H1 (cell line): ENCODE measurements around the gene ZSCAN30. TPM values are rescaled to one million over a fixed set of nuclear protein-coding genes. Genes with fewer than 3 reads are reported as not detected.
A peak's percentile ranks its signal among the peaks of the same experiment; 100 is the strongest.

Experiments
- CTCF ChIA-PET: fragments of 300-600 bp; sonication (Branson Sonifier 250); formaldehyde crosslinking; loops from one replicate; lab custom pipeline; 2021; ENCODE audit not compliant: partially characterized antibody; lab: Charles Lee
- POLR2A ChIA-PET: fragments of 300-600 bp; sonication (Branson Sonifier 250); formaldehyde crosslinking; loops from one replicate; lab custom pipeline; 2021; ENCODE audit warnings: inconsistent platforms; ENCODE audit not compliant: partially characterized antibody; lab: Charles Lee
- DNase-seq, 2 experiments: peaks; one replicate each; pipeline versions ENCODE4 v3.0.0 to v3.0.0-alpha.2; 2010 to 2022; ENCODE audit warnings: low spot score in 2 of 2, low read depth in 1 of 2, mixed read lengths in 1 of 2
- FAIRE-seq: peaks from 2 replicates; lab custom pipeline; 2011; peaks lifted over from hg19 to GRCh38; lab: Jason Lieb, UNC
- H2AFZ ChIP-seq: 2 replicates; pipeline ENCODE4 v1.8.1; 2012; ENCODE audit warnings: low read length, inconsistent platforms
- H2AK5ac ChIP-seq: 2 replicates; pipeline ENCODE4 v1.6.1; 2013; ENCODE audit warnings: low read depth, low read length
- H2BK120ac ChIP-seq: replicated peaks from 2 replicates; pipeline ENCODE3; 2013; ENCODE audit warnings: low read depth, low read length, inconsistent platforms
- H2BK12ac ChIP-seq: 2 replicates; pipeline ENCODE4 v1.6.1; 2013; ENCODE audit warnings: low read depth, low read length
- H2BK15ac ChIP-seq: 2 replicates; pipeline ENCODE4 v1.6.1; 2013; ENCODE audit warnings: low read length
- H2BK20ac ChIP-seq: 2 replicates; pipeline ENCODE4 v1.6.1; 2013; ENCODE audit warnings: low read length
- H2BK5ac ChIP-seq: 2 replicates; pipeline ENCODE4 v1.6.1; 2013; ENCODE audit warnings: low read depth, low read length
- H3K14ac ChIP-seq: 2 replicates; pipeline ENCODE4 v1.6.1; 2013; ENCODE audit warnings: inconsistent platforms; ENCODE audit not compliant: insufficient read length
- H3K18ac ChIP-seq: 2 replicates; pipeline ENCODE4 v1.6.1; 2013; ENCODE audit warnings: low read length; ENCODE audit errors: extremely low read depth
- H3K23ac ChIP-seq: 2 replicates; pipeline ENCODE4 v1.6.1; 2013; ENCODE audit warnings: inconsistent platforms; ENCODE audit not compliant: insufficient read length
- H3K23me2 ChIP-seq: 2 replicates; pipeline ENCODE4 v1.6.1; 2013; ENCODE audit warnings: low read depth, low read length
- H3K27ac ChIP-seq: 2 replicates; pipeline ENCODE4 v1.6.1; 2011; ENCODE audit warnings: low read depth, low read length, inconsistent platforms
- H3K27me3 ChIP-seq, 4 experiments: replicated peaks in 1 of 4; 1 replicate in 1 of 4; 2 replicates in 3 of 4; pipeline versions ENCODE4 v1.6.1 to v1.8.1; 2011 to 2013; ENCODE audit warnings: low read length in 3 of 4, mild to moderate bottlenecking in 3 of 4, inconsistent platforms in 2 of 4, mixed read lengths in 2 of 4, moderate library complexity in 1 of 4; ENCODE audit not compliant: control insufficient read depth in 3 of 4, insufficient read depth in 3 of 4; ENCODE audit errors: extremely low read depth in 1 of 4
- H3K36me3 ChIP-seq, 4 experiments: 2 replicates each; pipeline versions ENCODE4 v1.6.1 to v1.8.1; 2011 to 2013; ENCODE audit warnings: mild to moderate bottlenecking in 4 of 4, low read length in 3 of 4, moderate library complexity in 2 of 4, control low read depth in 1 of 4, inconsistent platforms in 1 of 4; ENCODE audit not compliant: insufficient read depth in 4 of 4, control insufficient read depth in 2 of 4
- H3K4ac ChIP-seq: replicated peaks from 2 replicates; pipeline ENCODE3; 2013; ENCODE audit warnings: low read length, low read depth, mixed read lengths, inconsistent platforms; ENCODE audit not compliant: insufficient read length
- H3K4me1 ChIP-seq, 4 experiments: replicated peaks in 1 of 4; 1 replicate in 1 of 4; 2 replicates in 3 of 4; pipeline versions ENCODE4 v1.6.1 to v1.8.1; 2011 to 2013; ENCODE audit warnings: low read length in 3 of 4, inconsistent platforms in 2 of 4, mixed read lengths in 1 of 4; ENCODE audit not compliant: insufficient read depth in 4 of 4, control insufficient read depth in 3 of 4
- H3K4me2 ChIP-seq, 2 experiments: 2 replicates each; pipeline versions ENCODE4 v1.6.1 to v1.8.1; 2011 to 2013; ENCODE audit warnings: low read depth in 2 of 2, low read length in 2 of 2, control low read depth in 1 of 2, inconsistent platforms in 1 of 2, mild to moderate bottlenecking in 1 of 2; ENCODE audit not compliant: insufficient read depth in 1 of 2
- H3K4me3 ChIP-seq, 4 experiments: fragments of 200-600, 300-600 bp in 1 of 4; sonication (generic), shearing (Covaris generic), sonication (Bioruptor Twin) in 1 of 4; 2 replicates each; pipeline versions ENCODE4 v1.5.1 to v1.8.1; 2011 to 2016; ENCODE audit warnings: low read length in 4 of 4, low read depth in 3 of 4, control low read depth in 2 of 4, inconsistent platforms in 2 of 4, mild to moderate bottlenecking in 2 of 4, mixed read lengths in 1 of 4, moderate library complexity in 1 of 4; ENCODE audit not compliant: insufficient read depth in 2 of 4; ENCODE audit errors: extremely low read depth in 1 of 4
- H3K56ac ChIP-seq: replicated peaks from 2 replicates; pipeline ENCODE3; 2013; ENCODE audit warnings: low read depth, mild to moderate bottlenecking, mixed read lengths, low read length, inconsistent platforms; ENCODE audit not compliant: insufficient read length
- H3K79me1 ChIP-seq: 2 replicates; pipeline ENCODE4 v1.6.1; 2013; ENCODE audit warnings: low read depth, low read length, control low read depth
- H3K79me2 ChIP-seq, 2 experiments: 2 replicates each; pipeline versions ENCODE4 v1.6.1 to v1.8.1; 2012 to 2013; ENCODE audit warnings: low read length in 2 of 2, mild to moderate bottlenecking in 2 of 2, inconsistent platforms in 1 of 2; ENCODE audit not compliant: insufficient read depth in 2 of 2, control insufficient read depth in 1 of 2
- H3K9ac ChIP-seq, 4 experiments: replicated peaks in 1 of 4; 1 replicate in 1 of 4; 2 replicates in 3 of 4; pipeline versions ENCODE4 v1.6.1 to v1.8.1; 2011 to 2013; ENCODE audit warnings: low read depth in 3 of 4, low read length in 3 of 4, control low read depth in 2 of 4, mild to moderate bottlenecking in 2 of 4, moderate library complexity in 2 of 4, inconsistent platforms in 1 of 4; ENCODE audit errors: extremely low read depth in 1 of 4
- H3K9me3 ChIP-seq, 2 experiments: 2 replicates each; pipeline versions ENCODE4 v1.6.1 to v1.8.1; 2012 to 2013; ENCODE audit warnings: mild to moderate bottlenecking in 2 of 2, moderate library complexity in 2 of 2, control low read depth in 1 of 2, inconsistent platforms in 1 of 2, low read depth in 1 of 2, low read length in 1 of 2, mixed read lengths in 1 of 2; ENCODE audit not compliant: insufficient read depth in 2 of 2
- H4K20me1 ChIP-seq, 2 experiments: replicated peaks in 1 of 2; 2 replicates each; pipeline versions ENCODE3 to v1.8.1; 2011 to 2013; ENCODE audit warnings: inconsistent platforms in 2 of 2, low read length in 2 of 2, mild to moderate bottlenecking in 1 of 2; ENCODE audit not compliant: insufficient read depth in 2 of 2, control insufficient read depth in 1 of 2
- H4K5ac ChIP-seq: 2 replicates; pipeline ENCODE4 v1.6.1; 2013; ENCODE audit warnings: low read length, low read depth, mixed read lengths, inconsistent platforms; ENCODE audit not compliant: insufficient read length
- H4K8ac ChIP-seq: 2 replicates; pipeline ENCODE4 v1.8.0; 2013; ENCODE audit warnings: mild to moderate bottlenecking, moderate library complexity, low read length, inconsistent platforms; ENCODE audit not compliant: insufficient read depth; ENCODE audit errors: extremely low read depth
- H4K91ac ChIP-seq: replicated peaks from 2 replicates; pipeline ENCODE3; 2013; ENCODE audit warnings: low read length, mixed read lengths, inconsistent platforms; ENCODE audit not compliant: insufficient read length
- CREB1 ChIP-seq: IDR thresholded peaks from 2 replicates; pipeline ENCODE4 v1.6.1; 2012; ENCODE audit warnings: inconsistent platforms
- CTBP2 ChIP-seq: IDR thresholded peaks from 2 replicates; pipeline ENCODE4 v1.7.0; 2011; ENCODE audit warnings: borderline replicate concordance, mild to moderate bottlenecking, moderate library complexity, mixed read lengths, low read length; ENCODE audit not compliant: insufficient read depth, insufficient read length
- EP300 ChIP-seq, 2 experiments: IDR thresholded peaks; 1 replicate in 1 of 2; 2 replicates in 1 of 2; pipeline ENCODE4 v1.6.1; 2011 to 2012; ENCODE audit warnings: low read depth in 2 of 2, low read length in 2 of 2, mild to moderate bottlenecking in 2 of 2, borderline replicate concordance in 1 of 2, inconsistent platforms in 1 of 2, moderate library complexity in 1 of 2
- GTF2F1 ChIP-seq: IDR thresholded peaks from 2 replicates; pipeline ENCODE4 v1.6.1; 2012; ENCODE audit warnings: low read depth, low read length, improper control_type of control experiment, borderline replicate concordance
- HDAC6 ChIP-seq: IDR thresholded peaks from one replicate; pipeline ENCODE4 v1.7.1; 2012; ENCODE audit warnings: low read depth, mild to moderate bottlenecking, inconsistent platforms, low read length, moderate library complexity
- JUND ChIP-seq: IDR thresholded peaks from 2 replicates; pipeline ENCODE4 v1.6.1; 2011; ENCODE audit warnings: mild to moderate bottlenecking, improper control_type of control experiment, low read length
- POU5F1 ChIP-seq: IDR thresholded peaks from 2 replicates; pipeline ENCODE4 v1.6.1; 2011; ENCODE audit warnings: low read depth, mild to moderate bottlenecking, low read length, moderate library complexity
- RXRA ChIP-seq: IDR thresholded peaks from 2 replicates; pipeline ENCODE4 v1.6.1; 2011; ENCODE audit warnings: low read depth, mild to moderate bottlenecking, low read length, moderate library complexity; ENCODE audit not compliant: insufficient read depth
- SAP30 ChIP-seq: fragments of 300-600 bp; sonication (generic); IDR thresholded peaks from 2 replicates; pipeline ENCODE4 v1.7.1; 2012; ENCODE audit warnings: low read length, moderate library complexity, mild to moderate bottlenecking, inconsistent platforms; ENCODE audit not compliant: insufficient read depth, insufficient replicate concordance
- SIN3A ChIP-seq, 2 experiments: IDR thresholded peaks in 1 of 2; conservative IDR thresholded peaks in 1 of 2; 2 replicates each; pipeline ENCODE4 v1.6.1; 2011 to 2012; ENCODE audit warnings: low read length in 2 of 2, improper control_type of control experiment in 1 of 2, low read depth in 1 of 2, mild to moderate bottlenecking in 1 of 2
- SP1 ChIP-seq: IDR thresholded peaks from 2 replicates; pipeline ENCODE4 v1.6.1; 2011; ENCODE audit warnings: low read depth, low read length
- TAF1 ChIP-seq: IDR thresholded peaks from 2 replicates; pipeline ENCODE4 v1.6.1; 2011; ENCODE audit warnings: mild to moderate bottlenecking, low read depth, low read length
- WGBS, 2 experiments: shearing (Covaris generic) in 1 of 2; methylation state at CpG; one replicate each; pipeline versions ENCODE4 v1.1.6 to v1.1.7; 2013 to 2015; ENCODE audit warnings: low lambda C conversion rate in 2 of 2, mixed read lengths in 2 of 2, inconsistent platforms in 1 of 2, low coverage in 1 of 2, missing lambda C conversion rate in 1 of 2; ENCODE audit not compliant: insufficient replicate concordance in 2 of 2, insufficient coverage in 1 of 2, insufficient read length in 1 of 2; ENCODE audit errors: extremely low coverage in 1 of 2, missing lambda C conversion rate in 1 of 2; 5-methylcytosine and 5-hydroxymethylcytosine counted together
- polyA plus RNA-seq, 7 experiments: library from polyadenylated mRNA; depleted of rRNA in 3 of 7; stranded (reverse) in 5 of 7; unstranded in 2 of 7; fragments of >200 nt in 5 of 7; fragments of 200-250 nt in 2 of 7; gene quantifications; 1 replicate in 5 of 7; 2 replicates in 1 of 7; 4 replicates in 1 of 7; pipeline versions ENCODE4 v1.2.1 to v1.2.3, GENCODE V29; 2011 to 2013; ENCODE audit warnings: missing spikeins in 2 of 7, mixed read lengths in 2 of 7
- total RNA-seq: library from RNA; stranded (reverse); fragmentation: NEBNext Ultra II Directional; extraction: Animal tissue kit (Norgen Biotek cat#: 25700); gene quantifications from 2 replicates; pipeline ENCODE4 v1.2.1, GENCODE V29; 2021

The ZSCAN30 gene
- total and polyA plus RNA-seq, 2 of the 8 experiments (the other 6 are each of a cell fraction or from before 2014, with no cell fraction given) = 4.4 to 10.3 TPM

DNA sequence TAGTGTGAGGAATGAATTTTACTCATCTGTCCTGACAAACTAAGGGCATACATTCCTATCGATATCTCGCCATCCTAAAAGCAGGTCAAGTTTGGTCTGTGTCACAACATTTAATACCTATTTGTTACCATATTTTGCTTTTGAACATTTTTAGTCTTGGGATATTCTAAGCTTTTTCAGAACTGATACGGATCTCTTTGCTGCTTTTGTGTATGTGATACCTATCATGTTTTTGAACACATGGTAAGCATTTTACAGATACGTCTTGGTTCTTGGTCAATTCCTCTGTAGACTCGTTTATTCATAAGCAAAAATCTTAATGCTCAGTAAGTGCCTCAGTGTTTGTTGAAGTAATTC lies 48.6 kb downstream of the ZSCAN30 start:
- Histone ChIP-seq H4K91ac (no peak overlapping the region), H3K56ac (no peak overlapping the region), H2BK5ac (0 out of 2 replicates have a peak overlapping the region, but pooled peaks have one; percentile 5), H4K20me1 (no peaks in the 10 kb centered on the region), H3K27me3 (no peaks in the 10 kb centered on the region), H3K27ac (peak overlapping the region; percentile 91), H2AK5ac (no peak overlapping the region), H3K23me2 (peaks cover 3% of the 10 kb centered on the region; the same call in 1 of the 2 replicates), H3K9me3 (no peaks in the 10 kb centered on the region), H2BK20ac (no peak overlapping the region), H3K4me1 (peaks cover 0 to 3% (median 0%) of the 10 kb centered on the region in 4 experiments; a peak in 2 of 7 replicates), H3K4ac (no peak overlapping the region), H3K79me1 (0 out of 2 replicates have a peak, but pooled peaks cover 3% of the 10 kb centered on the region), H2BK12ac (no peak overlapping the region), H3K9ac (peak overlapping the region; percentile 72 to 99 (median 90)), H4K5ac (peak overlapping the region; percentile 61), H3K79me2 (peaks cover 3 to 29% of the 10 kb centered on the region in 2 experiments), H2BK120ac (no peak overlapping the region), H2AFZ (0 out of 2 replicates have a peak overlapping the region, but pooled peaks have one; percentile 9), H2BK15ac (no peak overlapping the region), H3K36me3 (peaks cover 28 to 45% (median 41%) of the 10 kb centered on the region in 4 experiments), H3K18ac (no peak overlapping the region), H3K4me3 (peak overlapping the region; percentile 26 to 78 (median 74)), H3K14ac (no peak overlapping the region), H4K8ac (no peak overlapping the region), H3K4me2 (peak overlapping the region; percentile 76 to 80), H3K23ac (no peak overlapping the region)
- FAIRE-seq = peak; percentile 28
- TF ChIP-seq GTF2F1 (no peak), TAF1 (no peak), POU5F1 (no peak), CTBP2 (no peak), RXRA (no peak), JUND (no peak), EP300 (IDR thresholded peaks at IDR 0.05; ENCODE audit: borderline replicate concordance in 1 of 2, low read depth in 2 of 2, low read length in 2 of 2) (no peak), SIN3A (conservative IDR thresholded peaks at IDR 0.05 in 1 of 2, IDR thresholded peaks at IDR 0.05 in 1 of 2; ENCODE audit: low read depth in 1 of 2, low read length in 2 of 2) (no peak), SP1 (no peak), HDAC6 (no peak), CREB1 (no peak), SAP30 (no peak)
- no peak for DNase-seq
- WGBS, 2 experiments = 1% methylated on average over 5 of the region's 5 CpGs; no CpG with 5 or more reads in 1 of the 2 experiments
- POLR2A ChIA-PET = interaction anchor here (0.7 to 4.3 kb wide), 12 partner anchors 8 to 731 kb away, joined by 3 to 28 read pairs (median 10); partner anchors contain the start of genes RMP24, ZNF24 and ZSCAN30
- CTCF ChIA-PET = interaction anchor here (5.0 kb wide), 1 partner anchor 10 kb away, joined by 23 read pairs; no protein-coding TSS in a partner anchor
